GM19240 (cell line): ENCODE measurements around the gene APEH.

Source experiments
- DNase-seq: peaks from one replicate; pipeline ENCODE4 v3.0.0; 2011; ENCODE audit warnings: low spot score; ENCODE audit not compliant: insufficient read length

The APEH gene

DNA sequence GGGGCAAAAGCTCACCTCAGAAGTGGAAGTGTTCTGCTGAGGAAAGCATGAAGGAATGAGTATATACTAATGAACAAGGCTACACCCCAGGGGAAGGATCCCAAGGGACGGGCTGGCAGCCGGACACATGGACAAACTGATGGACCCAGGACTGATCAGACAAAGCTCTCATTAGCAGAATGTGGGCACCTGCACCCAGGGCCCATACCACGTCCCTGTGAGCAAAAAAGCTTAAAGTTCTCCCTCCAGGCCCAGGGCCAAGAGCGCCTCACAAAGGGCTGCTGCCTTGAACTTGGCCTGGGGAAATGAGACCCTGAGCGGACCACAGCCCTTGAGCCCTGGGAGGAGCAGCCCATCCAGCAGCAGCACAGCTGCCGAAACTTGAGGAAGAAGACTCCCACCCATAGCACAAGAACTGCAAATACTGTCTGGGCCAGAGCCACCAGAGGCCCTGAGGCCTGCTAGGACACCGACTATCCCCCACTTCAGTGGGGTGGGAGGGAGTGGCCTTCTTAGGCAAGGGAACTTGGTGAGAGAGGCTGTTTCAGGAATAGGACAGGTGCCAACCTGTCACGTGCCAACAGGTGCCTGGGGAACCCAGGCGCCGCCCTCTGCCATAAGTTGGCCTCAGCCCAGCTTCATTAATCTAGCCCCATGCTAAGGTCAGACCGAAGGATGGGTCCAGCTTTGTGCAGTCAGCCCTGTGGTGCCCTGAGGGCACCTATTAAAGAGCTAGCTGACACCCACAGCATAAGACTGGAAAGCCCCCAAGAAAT lies 51.9 kb downstream of the APEH start:
- DNase-seq = no peak

GRCh38 chr3:49727154-49727923 lies 53.2 kb downstream of the APEH start:
- DNase-seq = no peak

- DNase-seq = no peak
Measured at GRCh38 chr3:49727924-49728361, 53.8 kb downstream of the APEH start.

DNA sequence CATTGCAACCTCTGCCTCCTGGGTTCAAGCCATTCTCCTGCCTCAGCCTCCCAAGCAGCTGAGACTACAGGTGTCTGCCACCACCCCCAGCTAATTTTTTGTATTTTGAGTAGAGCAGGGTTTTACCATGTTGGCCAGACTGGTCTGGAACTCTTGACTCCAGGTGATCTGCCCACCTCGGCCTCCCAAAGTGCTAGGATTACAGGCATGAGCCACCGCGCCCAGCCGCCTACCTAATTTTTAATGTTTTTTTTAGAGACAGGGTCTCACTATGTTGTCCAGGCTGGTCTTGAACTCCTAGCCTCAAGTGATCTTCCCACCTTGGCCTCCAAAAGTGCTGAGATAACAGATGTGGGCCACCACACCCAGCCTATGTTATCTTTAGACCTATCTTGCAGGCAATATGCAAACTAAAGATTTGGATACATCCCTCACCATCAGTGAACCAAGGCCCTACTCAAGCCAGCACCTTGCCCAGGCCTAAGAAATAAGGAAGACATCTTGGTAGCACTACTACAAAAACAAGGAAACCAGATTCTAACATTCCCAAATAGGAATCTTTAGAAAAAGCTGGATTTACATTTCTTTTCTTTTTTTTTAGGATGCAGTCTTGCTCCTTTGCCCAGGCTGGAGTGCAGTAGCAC lies 55.9 kb downstream of the APEH start:
- no peak for DNase-seq

DNA sequence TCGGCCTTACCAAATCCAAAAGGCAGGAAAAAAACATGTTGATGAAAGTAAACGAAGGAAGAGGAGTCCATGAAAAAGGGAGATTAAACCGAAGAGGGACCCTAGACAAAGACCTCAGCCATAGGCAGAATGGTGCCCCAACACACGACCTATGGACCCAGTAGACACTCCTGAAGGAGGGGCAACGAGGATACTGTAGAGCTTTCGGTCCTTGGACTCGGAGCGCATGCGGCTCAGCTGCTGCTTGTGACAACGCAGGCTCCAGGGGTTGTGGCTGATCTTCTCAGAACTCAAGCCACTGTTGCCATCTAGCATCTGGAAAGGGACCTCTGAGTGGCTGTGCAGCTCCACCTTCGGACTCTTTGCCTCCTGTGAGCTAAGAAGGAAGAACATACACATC lies 58.4 kb downstream of the APEH start:
- no peak for DNase-seq

DNA sequence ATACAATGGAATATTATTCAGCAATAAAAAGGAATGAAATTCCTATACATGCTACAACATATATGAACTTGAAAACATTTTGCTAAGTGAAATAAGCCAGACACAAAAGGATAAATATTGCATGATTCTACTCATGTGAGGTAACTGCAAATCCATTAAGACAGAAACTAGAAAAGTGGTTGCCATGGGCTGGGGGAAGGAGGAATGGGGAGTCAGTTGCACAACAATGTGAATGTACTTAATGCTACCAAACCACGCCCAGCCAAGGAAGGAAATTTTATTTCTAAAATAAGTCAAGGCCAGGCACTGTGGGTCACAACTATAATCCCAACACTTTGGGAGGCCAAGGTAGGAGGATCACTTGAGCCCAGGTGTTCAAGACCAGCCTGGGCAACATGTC lies 59.4 kb downstream of the APEH start:
- DNase-seq = no peak
